AG09309 (cell line): Measurements from ENCODE around the gene UCHL5.

Source experiments
- DNase-seq: peaks from one replicate; pipeline ENCODE4 v3.0.0-alpha.2; 2010; ENCODE audit warnings: low read depth
- H3K4me3 ChIP-seq: 2 replicates; pipeline ENCODE4 v1.5.1; 2011; ENCODE audit warnings: mild to moderate bottlenecking, low read depth, low read length, moderate library complexity; ENCODE audit not compliant: control insufficient read depth
- CTCF ChIP-seq: IDR thresholded peaks from 2 replicates; pipeline ENCODE4 v1.5.1; 2011; ENCODE audit warnings: mild to moderate bottlenecking, low read depth, low read length, inconsistent platforms; ENCODE audit not compliant: insufficient read depth, control insufficient read depth; ENCODE audit errors: missing control alignments

The UCHL5 gene

GRCh38 chr1:193085263-193085662 lies 26.1 kb upstream of the UCHL5 start:
- DNase-seq: no peak
- H3K4me3 ChIP-seq: no peak overlapping the region
- TF ChIP-seq CTCF: no peak

DNA sequence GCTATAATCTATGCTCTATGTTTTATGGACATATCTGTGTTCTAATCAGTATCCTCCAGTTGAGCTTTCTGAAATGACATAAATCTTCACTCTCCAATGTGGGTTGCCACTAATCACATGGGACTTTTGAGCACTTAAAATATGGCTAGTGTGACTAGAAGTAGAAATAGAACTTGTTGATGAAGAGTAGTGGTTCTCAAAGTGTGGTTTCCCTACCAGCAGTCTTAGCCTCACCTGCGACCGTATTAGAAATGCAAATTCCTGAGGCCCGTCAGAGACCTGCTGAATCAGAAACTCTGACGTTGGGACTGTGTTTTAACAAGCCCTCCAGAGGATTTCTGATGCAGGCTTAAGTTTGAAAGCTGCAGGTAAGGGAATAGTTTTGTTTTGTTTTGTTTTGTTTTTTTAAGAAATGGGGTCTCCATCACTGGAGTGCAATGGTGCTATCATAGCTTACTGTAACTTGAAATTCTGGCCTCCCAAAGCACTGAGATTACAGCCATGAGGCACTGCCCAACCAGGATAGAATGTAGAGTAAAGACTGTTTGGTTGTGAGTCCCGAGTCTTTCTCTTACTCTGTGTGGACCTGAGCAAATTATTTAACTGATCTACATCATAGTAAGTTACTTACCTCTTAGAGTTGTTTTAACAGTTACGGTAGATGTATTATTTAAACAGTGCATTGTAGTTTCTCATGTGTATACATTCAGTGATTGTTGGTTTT lies 24.4 kb upstream of the UCHL5 start:
- TF ChIP-seq CTCF: no peak
- no peak for DNase-seq
- H3K4me3 ChIP-seq: no peak overlapping the region

GRCh38 chr1:193079187-193079586 lies 20.0 kb upstream of the UCHL5 start:
- no peak for TF ChIP-seq CTCF
- DNase-seq: no peak
- no peak overlapping the region for H3K4me3 ChIP-seq

DNA sequence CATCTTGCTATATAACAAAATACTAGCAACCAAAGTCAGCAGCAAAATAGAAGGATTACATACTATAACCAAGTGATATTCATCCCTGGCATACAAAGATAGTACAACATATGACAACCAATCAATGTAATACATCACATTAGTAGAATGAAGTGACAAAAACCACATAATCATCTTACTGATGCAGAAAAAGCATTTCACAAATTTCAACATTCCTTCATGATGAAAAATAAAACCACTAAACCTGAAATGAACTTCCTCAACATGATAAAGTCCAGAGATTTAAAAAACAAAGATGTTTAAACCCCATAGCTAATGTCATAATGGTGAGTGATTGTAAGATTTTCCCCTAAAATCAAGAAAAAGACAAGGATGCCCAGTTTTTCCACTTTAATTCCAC lies 18.8 kb upstream of the UCHL5 start:
- no peak overlapping the region for H3K4me3 ChIP-seq
- no peak for DNase-seq
- TF ChIP-seq CTCF: no peak

GRCh38 chr1:193070942-193071341 lies 11.8 kb upstream of the UCHL5 start:
- DNase-seq: no peak
- H3K4me3 ChIP-seq: no peak overlapping the region
- no peak for TF ChIP-seq CTCF

DNA sequence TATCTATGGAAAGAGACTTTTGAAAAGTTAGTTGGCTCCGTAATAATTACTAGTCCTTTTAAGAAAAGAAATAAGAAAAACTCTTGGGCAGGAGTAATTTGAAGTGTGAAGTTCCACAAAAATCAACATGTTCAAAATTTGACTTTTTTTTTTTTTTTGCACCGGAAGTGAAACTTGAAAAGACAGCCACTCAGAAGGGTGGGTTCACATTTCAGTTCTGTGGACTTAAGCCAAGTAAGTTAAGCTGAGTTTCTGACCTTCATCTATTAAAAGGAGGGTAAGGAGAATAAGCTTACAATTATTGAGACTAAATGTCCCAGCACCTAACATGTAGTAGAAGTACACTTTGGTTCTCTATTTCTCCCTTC lies 11.2 kb upstream of the UCHL5 start:
- DNase-seq: no peak
- no peak overlapping the region for H3K4me3 ChIP-seq
- TF ChIP-seq CTCF: no peak
